ACC112 (cell line): ENCODE data around the gene PTPRE.
A peak's percentile ranks its signal among the peaks of the same experiment; 100 is the strongest.

Experiments
- H2AFZ ChIP-seq: fragments of 200-600 bp; sonication (generic); one replicate; pipeline ENCODE4 v1.6.0; 2017; ENCODE audit warnings: antibody characterized with exemption, low read length; ENCODE audit not compliant: unreplicated experiment
- H3K27ac ChIP-seq: fragments of 200-600 bp; sonication (generic); 2 replicates; pipeline ENCODE4 v1.5.1; 2014; ENCODE audit warnings: low read depth, mild to moderate bottlenecking, antibody characterized with exemption, low read length, moderate library complexity
- H3K27me3 ChIP-seq: fragments of 200-600 bp; sonication (generic); 2 replicates; pipeline ENCODE4 v1.6.1; 2014; ENCODE audit warnings: mild to moderate bottlenecking, antibody characterized with exemption, low read length, moderate library complexity, mixed read lengths; ENCODE audit not compliant: insufficient read depth
- H3K36me3 ChIP-seq: fragments of 200-600 bp; sonication (generic); 2 replicates; pipeline ENCODE4 v1.6.1; 2016; ENCODE audit warnings: mild to moderate bottlenecking, antibody characterized with exemption, low read length, moderate library complexity, mixed read lengths; ENCODE audit not compliant: insufficient read depth
- H3K4me1 ChIP-seq: fragments of 200-600 bp; sonication (generic); one replicate; pipeline ENCODE4 v1.6.1; 2016; ENCODE audit warnings: low read length, mixed read lengths; ENCODE audit not compliant: insufficient read depth, unreplicated experiment, control insufficient read depth
- H3K4me3 ChIP-seq: fragments of 200-600 bp; sonication (generic); 2 replicates; pipeline ENCODE4 v1.5.1; 2014; ENCODE audit warnings: mild to moderate bottlenecking, low read depth, low read length
- H3K79me2 ChIP-seq: fragments of 200-600 bp; sonication (generic); one replicate; pipeline ENCODE4 v1.6.0; 2016; ENCODE audit warnings: low read length; ENCODE audit not compliant: control insufficient read depth, unreplicated experiment, insufficient read depth

Gene PTPRE

GRCh38 chr10:128047991-128048818 is 141.3 kb downstream of the PTPRE start:
- Histone ChIP-seq H2AFZ (no peak overlapping the region), H3K27ac (peak overlapping the region; percentile 19; the same call in 1 of the 2 replicates), H3K36me3 (no peaks in the 10 kb centered on the region), H3K79me2 (no peaks in the 10 kb centered on the region), H3K4me3 (no peak overlapping the region), H3K4me1 (peaks cover 9% of the 10 kb centered on the region), H3K27me3 (no peaks in the 10 kb centered on the region)

DNA sequence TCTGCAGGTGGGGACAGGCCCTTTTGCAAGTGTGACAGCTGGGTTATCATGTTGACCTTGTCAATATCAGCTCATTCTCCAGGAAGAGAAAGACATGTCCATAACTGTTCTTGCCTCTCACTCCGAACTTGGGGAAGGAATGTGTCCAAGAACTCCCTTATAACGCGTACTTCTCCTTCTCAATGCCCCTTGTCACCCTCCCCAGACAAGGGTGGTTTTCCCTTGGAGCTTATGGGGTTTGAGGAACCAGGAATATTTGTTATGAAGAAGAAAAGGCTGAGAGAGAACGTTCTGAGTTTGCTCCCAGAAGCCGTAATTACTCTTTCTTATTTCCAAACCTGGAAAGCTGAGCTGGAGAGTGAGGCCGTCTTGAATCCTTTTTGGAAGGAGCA is 141.9 kb downstream of the PTPRE start:
- H3K27me3 ChIP-seq = no peaks in the 10 kb centered on the region
- peaks cover 9% of the 10 kb centered on the region for H3K4me1 ChIP-seq
- no peak overlapping the region for H2AFZ ChIP-seq
- H3K27ac ChIP-seq = no peak overlapping the region
- H3K4me3 ChIP-seq = no peak overlapping the region
- H3K36me3 ChIP-seq = no peaks in the 10 kb centered on the region
- H3K79me2 ChIP-seq = no peaks in the 10 kb centered on the region

- H2AFZ ChIP-seq = no peak overlapping the region
- H3K36me3 ChIP-seq = no peaks in the 10 kb centered on the region
- H3K4me3 ChIP-seq = no peak overlapping the region
- no peak overlapping the region for H3K27ac ChIP-seq
- no peaks in the 10 kb centered on the region for H3K27me3 ChIP-seq
- no peaks in the 10 kb centered on the region for H3K79me2 ChIP-seq
- peaks cover 9% of the 10 kb centered on the region for H3K4me1 ChIP-seq
Observed at GRCh38 chr10:128049226-128050120, 142.6 kb downstream of the PTPRE start.

GRCh38 chr10:128050121-128050516 is 143.2 kb downstream of the PTPRE start:
- Histone ChIP-seq H3K4me3 (no peak overlapping the region), H2AFZ (no peak overlapping the region), H3K27ac (no peak overlapping the region), H3K4me1 (peaks cover 9% of the 10 kb centered on the region), H3K36me3 (no peaks in the 10 kb centered on the region), H3K79me2 (no peaks in the 10 kb centered on the region), H3K27me3 (no peaks in the 10 kb centered on the region)

DNA sequence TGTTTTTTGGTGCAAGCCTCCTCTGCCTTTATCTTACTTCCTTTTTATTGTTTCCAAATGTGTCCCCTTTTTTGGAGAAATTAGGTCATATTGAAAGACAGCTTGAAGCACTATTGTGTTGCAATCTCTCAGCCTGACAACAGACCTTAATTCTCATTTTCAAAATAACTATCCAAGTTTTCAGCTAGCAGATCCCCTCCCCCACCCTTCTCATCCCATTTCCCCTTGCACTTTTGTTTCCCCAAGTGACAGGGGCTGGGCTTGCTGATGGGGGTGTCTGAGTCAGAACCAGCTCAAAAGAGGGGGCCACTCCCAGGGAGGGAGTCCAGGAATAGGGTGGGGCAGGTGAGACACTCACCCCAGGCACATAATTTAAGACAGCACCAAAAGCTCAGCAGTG is 144.0 kb downstream of the PTPRE start:
- no peak overlapping the region for H3K4me3 ChIP-seq

DNA sequence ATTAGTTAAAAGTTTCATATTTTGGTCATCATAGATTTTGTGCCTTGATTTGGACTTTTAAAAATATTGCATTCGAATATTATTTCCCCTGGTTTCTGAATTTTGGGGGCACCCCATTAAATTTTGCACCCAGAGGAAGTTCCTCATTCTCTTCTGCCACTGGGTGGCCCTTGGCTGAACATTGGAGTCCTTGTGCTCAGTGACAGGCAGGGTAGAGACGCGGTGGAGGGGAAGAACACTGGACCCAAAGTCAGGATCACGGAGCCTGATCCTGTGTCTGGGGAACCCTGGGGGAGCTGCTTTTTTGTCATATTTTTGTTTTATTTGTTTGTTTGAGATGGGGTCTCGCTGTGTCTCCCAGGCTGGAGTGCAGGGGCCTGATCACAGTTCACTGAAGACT is 144.6 kb downstream of the PTPRE start:
- H2AFZ ChIP-seq = no peak overlapping the region
- H3K27ac ChIP-seq = no peak overlapping the region
- peaks cover 9% of the 10 kb centered on the region for H3K4me1 ChIP-seq
- H3K36me3 ChIP-seq = no peaks in the 10 kb centered on the region
- no peak overlapping the region for H3K4me3 ChIP-seq
- no peaks in the 10 kb centered on the region for H3K79me2 ChIP-seq
- no peaks in the 10 kb centered on the region for H3K27me3 ChIP-seq

More for the DNA sequence above, 144.0 kb downstream of the PTPRE start:
- no peaks in the 10 kb centered on the region for H3K27me3 ChIP-seq
- H3K36me3 ChIP-seq = no peaks in the 10 kb centered on the region
- peaks cover 9% of the 10 kb centered on the region for H3K4me1 ChIP-seq
- H3K79me2 ChIP-seq = no peaks in the 10 kb centered on the region
- H3K27ac ChIP-seq = no peak overlapping the region
- H2AFZ ChIP-seq = no peak overlapping the region

GRCh38 chr10:128052696-128053095 is 145.8 kb downstream of the PTPRE start:
- Histone ChIP-seq H2AFZ (no peak overlapping the region), H3K36me3 (no peaks in the 10 kb centered on the region), H3K4me3 (no peak overlapping the region)

DNA sequence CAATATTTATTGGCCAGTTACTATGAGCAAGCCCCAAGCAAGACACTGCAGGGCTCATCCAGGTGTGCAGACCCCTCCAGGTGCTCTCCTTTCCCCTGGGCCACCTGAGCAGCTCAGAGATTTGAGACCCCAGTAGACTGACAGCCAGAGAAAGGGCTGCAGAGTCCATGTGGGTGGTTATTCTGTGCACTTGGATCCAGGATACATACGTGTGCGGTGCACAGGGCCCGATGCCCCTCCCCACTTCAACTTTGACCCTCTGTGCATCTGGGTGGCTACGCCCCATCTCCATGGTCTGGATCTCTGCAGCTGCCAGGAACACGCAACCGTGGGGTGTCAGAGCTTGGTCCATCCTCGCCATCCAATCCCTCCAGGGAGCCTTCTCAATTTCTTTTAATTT is 146.5 kb downstream of the PTPRE start:
- Histone ChIP-seq H2AFZ (no peak overlapping the region), H3K4me3 (no peak overlapping the region), H3K27ac (no peak overlapping the region), H3K27me3 (no peaks in the 10 kb centered on the region), H3K79me2 (no peaks in the 10 kb centered on the region), H3K4me1 (peaks cover 5% of the 10 kb centered on the region), H3K36me3 (no peaks in the 10 kb centered on the region)

More at GRCh38 chr10:128052696-128053095, 145.8 kb downstream of the PTPRE start:
- H3K27me3 ChIP-seq = no peaks in the 10 kb centered on the region
- H3K4me1 ChIP-seq = peaks cover 9% of the 10 kb centered on the region
- no peak overlapping the region for H3K27ac ChIP-seq
- no peaks in the 10 kb centered on the region for H3K79me2 ChIP-seq

GRCh38 chr10:128054163-128054970 is 147.5 kb downstream of the PTPRE start:
- H3K27me3 ChIP-seq = no peaks in the 10 kb centered on the region
- H2AFZ ChIP-seq = no peak overlapping the region
- peaks cover 4% of the 10 kb centered on the region for H3K4me1 ChIP-seq
- no peak overlapping the region for H3K4me3 ChIP-seq
- no peak overlapping the region for H3K27ac ChIP-seq
- H3K36me3 ChIP-seq = no peaks in the 10 kb centered on the region
- no peaks in the 10 kb centered on the region for H3K79me2 ChIP-seq
